ENCODE measurements around the gene CDH4.
A peak's percentile ranks its signal among the peaks of the same experiment; 100 is the strongest.
"Not testable (repeated sequence)": the region's sequence is repeated elsewhere in the genome, so short reads cannot be mapped to it uniquely, and the experiment has no call there.

CDH4 gene

GRCh38 chr20:61982191-61982950 lies 730.3 kb downstream of the CDH4 start:
- no peaks in the 10 kb centered on the region for H3K27me3 Mint-ChIP-seq (ENCODE audit: low read depth)
- no peak overlapping the region for H3K4me3 Mint-ChIP-seq
- peaks cover 26% of the 10 kb centered on the region for H3K9me3 Mint-ChIP-seq
- H3K4me1 Mint-ChIP-seq (ENCODE audit: low read depth): peaks cover 8% of the 10 kb centered on the region
- peaks cover 38% of the 10 kb centered on the region for H3K36me3 Mint-ChIP-seq (ENCODE audit: low read depth)
- H3K27ac Mint-ChIP-seq: peak overlapping the region; percentile 66

GRCh38 chr20:61982951-61983315 lies 730.9 kb downstream of the CDH4 start:
- no peak overlapping the region for H3K4me3 Mint-ChIP-seq
- H3K27me3 Mint-ChIP-seq (ENCODE audit: low read depth): no peaks in the 10 kb centered on the region
- no peak overlapping the region for H3K27ac Mint-ChIP-seq
- H3K36me3 Mint-ChIP-seq (ENCODE audit: low read depth): peaks cover 44% of the 10 kb centered on the region
- peaks cover 8% of the 10 kb centered on the region for H3K4me1 Mint-ChIP-seq (ENCODE audit: low read depth)
- peaks cover 32% of the 10 kb centered on the region for H3K9me3 Mint-ChIP-seq

- H3K27ac Mint-ChIP-seq: no peak overlapping the region
- H3K36me3 Mint-ChIP-seq (ENCODE audit: low read depth): peaks cover 50% of the 10 kb centered on the region
- peaks cover 32% of the 10 kb centered on the region for H3K9me3 Mint-ChIP-seq
- no peaks in the 10 kb centered on the region for H3K27me3 Mint-ChIP-seq (ENCODE audit: low read depth)
- H3K4me1 Mint-ChIP-seq (ENCODE audit: low read depth): peaks cover 8% of the 10 kb centered on the region
- no peak overlapping the region for H3K4me3 Mint-ChIP-seq
Observed at GRCh38 chr20:61983965-61984364, 731.9 kb downstream of the CDH4 start.

- Mint-ChIP-seq H3K36me3 (ENCODE audit: low read depth) (peaks cover 53% of the 10 kb centered on the region), H3K9me3 (peaks cover 32% of the 10 kb centered on the region)
- H3K27me3 Mint-ChIP-seq (ENCODE audit: low read depth); H3K27ac Mint-ChIP-seq; H3K4me3 Mint-ChIP-seq; H3K4me1 Mint-ChIP-seq (ENCODE audit: low read depth): not testable (repeated sequence)
Observed at GRCh38 chr20:61984431-61984830, 732.4 kb downstream of the CDH4 start.

GRCh38 chr20:61985096-61985495 lies 733.0 kb downstream of the CDH4 start:
- Mint-ChIP-seq H3K9me3 (peaks cover 32% of the 10 kb centered on the region), H3K27me3 (ENCODE audit: low read depth) (no peaks in the 10 kb centered on the region), H3K4me3 (no peak overlapping the region), H3K27ac (no peak overlapping the region), H3K36me3 (ENCODE audit: low read depth) (peaks cover 58% of the 10 kb centered on the region), H3K4me1 (ENCODE audit: low read depth) (peaks cover 8% of the 10 kb centered on the region)

- Mint-ChIP-seq H3K36me3 (ENCODE audit: low read depth) (peaks cover 62% of the 10 kb centered on the region), H3K27ac (no peak overlapping the region), H3K4me1 (ENCODE audit: low read depth) (peaks cover 4% of the 10 kb centered on the region), H3K4me3 (no peak overlapping the region), H3K27me3 (ENCODE audit: low read depth) (no peaks in the 10 kb centered on the region), H3K9me3 (peaks cover 35% of the 10 kb centered on the region)
Observed at GRCh38 chr20:61986762-61987321, 734.8 kb downstream of the CDH4 start.

- H3K27ac Mint-ChIP-seq: no peak overlapping the region
- H3K36me3 Mint-ChIP-seq (ENCODE audit: low read depth): peaks cover 74% of the 10 kb centered on the region
- no peaks in the 10 kb centered on the region for H3K27me3 Mint-ChIP-seq (ENCODE audit: low read depth)
- H3K9me3 Mint-ChIP-seq: peaks cover 42% of the 10 kb centered on the region
- H3K4me1 Mint-ChIP-seq (ENCODE audit: low read depth): no peaks in the 10 kb centered on the region
- H3K4me3 Mint-ChIP-seq: no peak overlapping the region
Observed at GRCh38 chr20:61988665-61989064, 736.6 kb downstream of the CDH4 start.

- H3K4me1 Mint-ChIP-seq (ENCODE audit: low read depth): peaks cover 3% of the 10 kb centered on the region
- H3K36me3 Mint-ChIP-seq (ENCODE audit: low read depth): peaks cover 74% of the 10 kb centered on the region
- H3K9me3 Mint-ChIP-seq: peaks cover 39% of the 10 kb centered on the region
- H3K4me3 Mint-ChIP-seq: no peak overlapping the region
- no peaks in the 10 kb centered on the region for H3K27me3 Mint-ChIP-seq (ENCODE audit: low read depth)
- H3K27ac Mint-ChIP-seq: no peak overlapping the region
Observed at GRCh38 chr20:61989741-61990140, 737.7 kb downstream of the CDH4 start.
